Hematopoietic multipotent progenitor cell (in vitro differentiated cells): ENCODE measurements around the gene SDSL. TPM values are rescaled to one million over a fixed set of nuclear protein-coding genes. Genes with fewer than 3 reads are reported as not detected.
A peak's percentile ranks its signal among the peaks of the same experiment; 100 is the strongest.

Experiments
- DNase-seq, 3 donors: peaks; one replicate each; pipeline ENCODE4 v3.0.0-alpha.2; 2011 to 2015; ENCODE audit warnings: low read depth in 2 of 3, low spot score in 2 of 3
- total RNA-seq: library from RNA; depleted of rRNA; stranded (reverse); fragments of >200 nt; gene quantifications from one replicate; pipeline ENCODE4 v1.2.3, GENCODE V29; 2012

The SDSL gene
- total RNA-seq, 1 donor: 16.2 TPM

GRCh38 chr12:113477842-113478215, 55.6 kb downstream of the SDSL start:
- no peak for DNase-seq

GRCh38 chr12:113478351-113479011, 56.3 kb downstream of the SDSL start:
- DNase-seq: no peak

GRCh38 chr12:113479216-113479589, 57.0 kb downstream of the SDSL start:
- no peak for DNase-seq

- DNase-seq: peak in 2 of 3 donors; percentile 59 to 72
Measured at GRCh38 chr12:113479590-113480335, 57.6 kb downstream of the SDSL start.

GRCh38 chr12:113480336-113480971, 58.3 kb downstream of the SDSL start:
- DNase-seq: no peak

GRCh38 chr12:113482334-113482733, 60.2 kb downstream of the SDSL start:
- no peak for DNase-seq

- no peak for DNase-seq
Measured at GRCh38 chr12:113485330-113485729, 63.1 kb downstream of the SDSL start.

GRCh38 chr12:113486722-113487121, 64.5 kb downstream of the SDSL start:
- DNase-seq: no peak

Other genes with a start within 250 kb of the SDSL start
- gene DDX54, start 236.9 kb upstream of the SDSL start, total RNA-seq: 57.4 TPM
- gene RITA1, start 236.7 kb upstream of the SDSL start, total RNA-seq: 28.3 TPM
- 16.4 TPM for gene TPCN1, start 200.9 kb upstream of the SDSL start, total RNA-seq
- 37.4 TPM for gene SLC8B1, start 87.3 kb upstream of the SDSL start, total RNA-seq
- gene PLBD2, start 63.8 kb upstream of the SDSL start, total RNA-seq: 13.7 TPM
- gene SDS, start 18.5 kb upstream of the SDSL start, total RNA-seq: not detected
- gene LHX5, start 49.5 kb downstream of the SDSL start, total RNA-seq: not detected